Globus pallidus (tissue), 1 donor: ENCODE measurements around the gene S100A13.

Experiments used
- DNase-seq: peaks from one replicate; pipeline ENCODE4 v3.0.0-alpha.2; 2015; ENCODE audit warnings: low spot score

S100A13 gene

DNA sequence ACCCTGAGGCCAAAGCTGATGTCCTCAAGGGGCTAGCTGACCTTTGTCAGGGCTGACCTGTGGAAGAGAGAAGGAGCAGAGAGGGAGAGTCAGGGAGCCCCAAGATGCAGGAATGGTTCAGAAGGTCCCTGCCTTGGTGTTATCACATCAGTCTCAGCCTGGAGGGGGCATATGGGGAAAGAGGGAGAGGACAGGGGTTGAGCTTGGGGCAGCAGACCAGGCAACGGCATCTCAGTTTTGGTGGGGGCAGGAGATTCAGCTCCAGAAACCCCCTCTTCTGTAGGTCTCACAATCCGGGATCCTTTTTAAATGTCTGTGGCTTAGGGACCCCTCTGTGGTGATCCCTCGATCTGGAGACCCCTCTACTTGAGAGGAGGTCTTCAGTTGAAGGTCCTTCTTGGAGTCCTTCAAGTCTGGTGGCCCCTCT is 815 bp downstream of the S100A13 start:
- no peak for DNase-seq

DNA sequence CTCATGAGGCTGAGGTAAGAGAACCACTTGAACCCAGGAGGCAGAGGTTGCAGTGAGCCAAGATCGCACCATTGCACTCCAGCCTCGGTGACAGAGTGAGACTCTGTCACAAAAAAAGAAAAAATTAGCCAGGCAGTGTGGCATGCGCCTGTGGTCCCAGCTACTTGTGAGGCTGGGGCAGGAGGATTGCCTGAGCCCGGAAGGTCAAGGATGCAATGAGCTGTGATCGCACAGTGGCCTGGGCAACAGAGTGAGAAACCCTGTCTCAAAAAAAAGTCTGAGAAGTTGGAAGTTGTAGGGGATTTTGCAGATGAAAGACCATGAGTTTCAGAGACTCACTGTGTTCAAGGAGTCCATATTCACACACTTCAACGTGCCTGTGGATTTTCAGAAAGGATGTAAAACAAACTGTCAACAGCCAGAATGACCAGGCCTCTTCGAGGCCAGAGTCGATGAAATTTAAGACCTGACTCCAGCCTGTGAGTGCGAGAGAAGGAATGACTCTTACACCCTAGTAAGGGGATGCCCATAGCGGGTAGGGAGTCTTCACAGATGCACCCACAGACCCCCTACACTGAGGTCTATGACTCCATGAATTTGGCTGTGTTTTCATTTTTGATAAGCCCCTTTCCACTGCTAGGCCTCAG is 2.2 kb downstream of the S100A13 start:
- DNase-seq: no peak

DNA sequence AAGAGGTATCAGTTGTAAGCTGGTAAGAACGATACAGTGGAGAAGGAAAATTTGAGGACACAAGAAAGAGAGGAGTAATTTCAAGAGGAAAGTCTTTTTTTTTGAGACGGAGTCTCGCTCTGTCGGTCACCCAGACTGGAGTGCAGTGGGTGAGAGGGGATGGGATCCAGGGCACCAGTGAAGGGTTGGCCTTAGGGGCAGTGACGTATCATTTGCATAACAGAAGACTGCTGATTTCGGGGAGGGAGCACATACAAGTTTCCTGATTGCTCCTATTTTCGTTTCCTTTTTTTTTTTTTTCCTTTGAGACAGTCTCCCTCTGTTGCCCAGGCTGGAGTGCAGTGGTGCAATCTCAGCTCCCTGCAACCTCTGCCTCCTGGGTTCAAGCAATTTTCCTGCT is 4.2 kb downstream of the S100A13 start:
- DNase-seq: no peak

DNA sequence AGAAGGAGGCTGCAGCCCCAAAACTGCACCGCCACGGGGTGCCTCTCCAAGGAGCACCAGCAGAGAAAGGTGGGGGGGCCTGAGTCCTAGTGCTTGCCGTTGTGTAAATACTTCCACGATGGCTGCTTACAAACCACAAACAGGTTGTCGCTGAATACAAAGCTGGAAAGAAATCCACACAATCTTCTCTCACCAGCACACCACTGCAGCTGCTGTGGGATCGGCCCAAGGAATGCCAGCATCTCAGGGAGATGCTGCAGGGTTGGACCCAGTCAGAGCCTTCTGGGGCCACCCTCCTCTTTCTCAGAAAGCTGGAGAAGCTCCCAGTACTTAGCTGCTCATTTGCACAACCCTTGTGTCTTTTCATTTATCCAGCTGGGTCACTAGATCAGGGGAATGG is 8.1 kb downstream of the S100A13 start:
- no peak for DNase-seq

DNA sequence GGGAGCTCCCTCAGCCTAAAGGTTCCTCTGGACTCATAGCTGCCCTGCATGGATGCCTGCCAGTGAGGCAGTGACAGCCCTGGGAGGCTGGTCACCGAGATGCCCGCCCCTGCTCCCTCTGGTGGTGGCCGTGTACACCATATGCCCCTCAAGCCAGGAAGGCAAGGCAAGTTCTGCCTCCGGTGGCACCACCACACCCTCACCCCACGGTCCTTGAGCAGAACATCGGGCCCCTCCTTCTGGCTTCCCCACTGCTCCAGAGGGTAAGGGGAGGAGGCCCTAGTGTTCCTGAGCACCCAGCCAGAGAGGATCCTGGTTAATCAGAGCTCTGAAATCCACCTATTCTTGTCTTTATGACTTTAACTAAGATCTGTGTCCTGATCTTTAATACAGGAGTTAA is 9.6 kb downstream of the S100A13 start:
- no peak for DNase-seq

DNA sequence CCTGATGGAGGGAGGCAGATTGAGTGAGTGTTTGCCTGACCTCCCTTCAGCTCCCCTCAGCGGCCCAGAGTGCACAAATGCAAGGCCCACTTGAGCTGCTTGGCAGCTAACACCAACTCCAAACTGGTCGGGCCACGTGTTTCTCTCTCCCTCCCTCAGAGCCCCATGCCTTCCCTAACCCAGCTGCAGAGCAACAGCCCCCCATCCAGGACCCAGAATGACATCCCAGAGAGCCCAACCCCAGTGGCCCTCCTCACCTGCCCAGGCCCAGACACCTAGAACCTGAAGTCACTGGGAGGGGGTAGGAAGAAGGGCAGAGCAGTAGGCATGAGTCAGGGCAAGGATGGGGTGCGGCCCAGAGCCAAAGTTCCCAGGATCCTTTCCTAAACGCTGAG is 10.4 kb downstream of the S100A13 start:
- DNase-seq: no peak

DNA sequence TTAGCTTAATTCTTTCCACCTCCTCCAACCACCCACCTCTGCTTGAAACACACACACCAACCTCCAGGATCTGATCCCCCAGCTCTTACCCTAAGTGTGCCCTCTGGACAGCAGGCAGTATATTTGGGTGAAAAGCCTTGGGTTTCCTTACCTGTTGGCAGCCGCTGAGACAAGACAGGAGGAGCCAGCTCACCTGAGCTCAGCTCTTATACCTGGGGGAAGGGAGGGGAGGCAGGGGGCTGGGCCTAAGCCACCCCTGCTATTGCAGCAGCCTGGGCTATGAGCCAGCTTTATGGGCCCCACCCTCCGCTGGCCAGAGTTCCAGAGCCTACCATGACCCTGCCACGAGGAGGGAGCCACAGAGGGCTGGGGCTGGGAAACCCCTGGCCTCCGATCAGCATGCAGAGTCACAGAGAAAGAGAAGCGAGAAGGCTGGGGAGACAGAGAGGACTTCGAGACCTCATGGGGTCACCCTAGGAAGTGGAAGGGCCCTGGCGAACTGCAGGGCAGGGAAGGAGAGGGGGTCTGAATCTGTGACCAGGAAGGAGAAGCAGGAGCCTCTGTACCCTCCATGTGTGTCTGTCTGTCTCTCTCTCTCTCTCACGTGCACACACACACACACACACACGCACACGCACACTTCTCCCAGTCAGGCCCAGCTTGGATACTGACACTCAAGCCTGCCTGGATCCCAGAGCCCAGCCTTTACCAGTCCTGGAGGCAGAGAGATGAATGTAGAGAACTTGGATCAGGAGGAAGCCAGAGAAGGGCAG is 11.0 kb downstream of the S100A13 start, which contains the start of gene S100A14:
S100A14 (minus strand) TSS at position 182 of the 773 bp plus-strand sequence. CDS start 467 bp downstream, outside the sequence.
- DNase-seq: no peak

DNA sequence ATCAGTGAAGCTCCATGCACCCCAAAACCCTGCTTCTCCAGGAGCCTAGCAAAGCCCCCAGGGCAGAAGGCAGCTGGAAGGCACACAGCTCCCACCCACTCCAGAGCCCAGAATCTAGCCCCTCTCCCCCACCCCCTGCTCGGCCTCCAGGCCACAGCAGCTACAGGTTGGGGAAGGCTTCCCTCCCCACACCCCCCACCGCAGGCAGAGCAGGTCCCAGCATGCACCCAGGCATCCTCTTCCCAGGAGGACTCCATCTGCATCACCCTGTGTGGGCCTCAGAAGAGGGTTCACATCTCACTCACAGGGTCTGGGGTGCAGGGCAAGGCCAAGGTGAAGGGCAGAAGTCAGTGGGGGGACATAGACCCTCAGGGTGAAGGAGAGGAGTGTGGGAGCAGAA is 11.9 kb downstream of the S100A13 start:
- DNase-seq: no peak

DNA sequence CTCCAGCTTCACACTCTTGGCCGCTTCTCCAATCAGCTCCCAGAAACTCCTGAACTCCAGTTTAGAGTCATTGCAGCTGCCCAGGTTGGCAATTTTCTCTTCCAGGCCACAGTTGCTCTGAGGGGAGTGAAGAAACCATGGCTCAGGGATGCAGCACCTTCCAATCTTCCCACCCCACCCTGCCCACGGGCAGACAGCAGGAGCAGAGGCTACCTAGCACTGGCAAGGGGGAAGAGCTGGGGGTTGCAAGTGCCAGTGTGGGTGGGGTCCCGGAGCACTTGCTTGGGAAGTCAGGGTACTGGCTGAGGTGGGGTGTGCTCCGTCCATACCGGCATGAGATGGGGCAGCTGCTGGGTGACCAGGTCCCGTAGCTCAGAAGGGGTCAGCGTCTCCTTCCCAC is 12.4 kb downstream of the S100A13 start:
- DNase-seq: no peak

DNA sequence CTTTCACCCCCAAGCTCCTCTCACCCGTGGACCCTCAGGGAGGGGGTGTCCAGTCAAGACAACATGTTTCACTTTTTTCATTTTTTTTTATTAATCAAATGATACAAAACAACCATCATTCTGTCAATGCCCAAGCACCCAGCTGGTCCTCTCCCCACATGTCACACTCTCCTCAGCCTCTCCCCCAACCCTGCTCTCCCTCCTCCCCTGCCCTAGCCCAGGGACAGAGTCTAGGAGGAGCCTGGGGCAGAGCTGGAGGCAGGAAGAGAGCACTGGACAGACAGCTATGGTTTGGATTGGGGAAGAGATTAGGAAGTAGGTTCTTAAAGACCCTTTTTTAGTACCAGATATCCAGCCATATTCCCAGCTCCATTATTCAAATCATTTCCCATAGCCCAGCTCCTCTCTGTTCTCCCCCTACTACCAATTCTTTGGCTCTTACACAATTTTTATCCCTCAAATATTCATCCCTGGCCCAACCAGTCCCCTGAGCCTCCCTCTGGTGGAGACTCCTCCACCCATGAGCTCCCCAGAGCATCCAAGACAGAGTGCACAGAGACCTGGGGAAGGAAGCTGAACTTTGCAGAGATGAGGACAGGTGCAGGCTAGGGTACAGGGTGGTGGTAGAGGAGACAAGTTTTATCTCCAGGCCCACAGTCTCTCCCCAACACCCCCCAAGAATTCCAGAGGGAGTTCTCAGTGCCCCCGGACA is 13.0 kb downstream of the S100A13 start:
- DNase-seq: no peak

DNA sequence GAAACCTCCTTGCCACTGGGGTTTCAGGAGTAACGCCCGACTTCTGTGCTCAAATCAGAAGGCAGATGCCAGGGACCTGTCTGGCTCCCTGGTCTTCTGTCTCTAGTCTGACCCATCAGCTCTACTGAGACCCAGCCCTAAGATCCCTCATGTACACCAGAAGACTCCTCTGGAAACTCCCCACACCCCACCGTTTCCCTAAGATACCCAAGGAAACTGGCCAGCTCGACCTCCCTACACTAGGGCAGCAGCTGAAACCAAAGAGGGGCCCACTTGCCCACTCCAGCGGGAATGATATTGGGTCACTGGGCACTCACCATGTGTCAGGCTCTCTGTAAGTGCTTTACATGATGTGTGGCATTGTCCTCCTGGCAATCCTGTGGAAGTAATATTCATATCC is 13.9 kb downstream of the S100A13 start:
- no peak for DNase-seq

DNA sequence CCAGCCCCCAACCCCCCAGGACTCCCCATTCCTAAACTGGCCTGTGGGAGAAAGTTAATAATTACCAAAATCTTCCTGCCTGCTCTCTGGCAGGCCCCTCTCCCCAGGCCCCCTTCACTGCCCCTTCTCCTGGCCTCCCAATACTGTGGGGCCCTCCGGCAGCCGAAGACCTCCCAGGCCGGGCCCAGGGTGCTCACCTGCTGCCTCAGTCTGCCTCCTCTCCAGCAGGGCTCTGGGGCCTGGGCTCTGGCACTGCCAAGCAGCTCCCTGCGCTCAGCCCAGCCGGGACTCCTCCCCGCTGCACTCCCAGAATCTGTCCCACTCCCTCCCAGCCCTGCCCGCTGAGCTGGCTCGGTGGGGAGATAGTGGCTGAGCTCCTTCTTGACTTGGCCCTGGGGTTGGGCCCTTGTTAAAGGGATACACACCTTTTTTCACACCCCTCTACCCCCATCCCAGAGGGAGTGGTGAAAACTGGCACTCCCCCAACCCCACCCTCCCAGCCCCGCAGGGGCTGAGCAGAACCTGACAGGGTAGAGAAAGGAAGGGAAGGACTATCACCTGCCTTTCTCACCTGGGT is 14.5 kb downstream of the S100A13 start, which contains the start of gene S100A16:
S100A16 (minus strand) TSS at position 383 of the 577 bp plus-strand sequence. CDS start 4,986 bp downstream, outside the sequence.
- DNase-seq: no peak

DNA sequence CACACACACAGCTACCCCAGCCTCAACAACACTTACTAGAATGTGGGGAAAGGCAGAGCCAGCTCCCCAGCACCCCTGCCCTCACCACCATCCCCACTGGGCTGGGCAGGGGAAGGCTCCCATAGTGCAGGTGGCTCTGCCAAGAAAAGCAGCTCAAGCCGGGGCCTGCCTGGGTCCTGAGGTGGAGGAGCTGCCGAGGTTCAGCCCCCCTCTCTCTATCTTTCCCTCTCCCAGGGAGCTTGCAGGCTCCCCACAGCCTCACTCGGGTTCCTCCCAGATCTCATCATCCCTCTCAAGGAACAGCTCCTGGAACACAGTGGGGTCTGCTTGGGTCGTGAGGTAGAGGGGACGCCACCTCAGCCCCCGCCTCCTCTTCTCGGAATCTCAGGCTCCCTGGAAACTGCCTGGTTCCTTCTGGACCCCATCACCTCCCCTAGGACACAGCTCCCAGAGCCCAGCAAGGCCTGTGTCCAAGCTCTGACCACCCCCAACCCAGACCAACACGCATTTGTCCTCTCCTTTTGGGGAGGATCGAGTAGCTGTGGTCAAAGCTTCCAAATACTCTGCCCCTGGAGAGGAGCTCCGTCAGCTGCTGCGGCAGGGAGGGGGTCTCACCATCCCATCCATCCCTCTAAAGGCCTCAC is 15.1 kb downstream of the S100A13 start:
- DNase-seq: no peak

DNA sequence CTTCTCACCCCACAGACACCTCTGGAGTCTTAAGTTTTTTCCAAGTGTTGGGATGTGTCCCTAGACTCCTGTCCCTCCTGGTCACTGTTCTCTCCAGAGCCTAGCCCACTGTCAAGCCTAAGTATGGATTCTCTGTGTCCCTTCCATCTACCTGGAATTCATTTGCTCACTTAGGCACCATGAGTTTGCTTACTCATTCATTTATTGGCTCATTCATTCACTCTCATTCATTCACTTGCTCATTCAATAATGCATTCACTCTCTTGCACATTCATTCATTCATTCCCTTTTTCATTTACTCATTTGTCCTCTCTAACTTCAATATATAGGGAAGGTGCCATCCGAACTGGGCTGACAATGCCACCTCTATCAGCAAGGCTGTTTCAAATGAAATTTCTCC is 15.9 kb downstream of the S100A13 start:
- no peak for DNase-seq

DNA sequence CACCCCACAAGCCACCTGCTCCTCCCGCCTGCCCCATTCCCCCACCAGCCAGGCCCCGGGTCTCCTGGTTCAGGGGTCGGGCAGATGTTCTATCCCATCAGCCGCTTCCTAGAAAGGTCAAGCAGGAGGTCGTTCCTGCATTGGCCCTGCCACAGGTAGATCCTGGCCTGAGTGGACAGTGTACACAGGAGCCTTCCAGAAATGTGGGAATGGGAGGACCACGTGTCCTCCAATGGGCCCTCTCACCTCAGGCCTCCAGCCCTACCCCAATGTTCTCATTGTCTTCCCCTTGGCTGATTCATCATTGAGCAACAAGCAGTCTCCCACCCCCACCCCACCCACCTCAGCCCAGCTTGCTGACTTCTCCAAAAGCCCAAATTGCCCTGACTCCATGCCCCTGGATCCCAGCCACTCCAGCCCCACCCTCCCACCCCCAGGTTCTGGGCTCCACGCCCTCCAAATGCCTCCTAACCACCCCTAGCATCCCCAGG is 16.4 kb downstream of the S100A13 start:
- DNase-seq: no peak

DNA sequence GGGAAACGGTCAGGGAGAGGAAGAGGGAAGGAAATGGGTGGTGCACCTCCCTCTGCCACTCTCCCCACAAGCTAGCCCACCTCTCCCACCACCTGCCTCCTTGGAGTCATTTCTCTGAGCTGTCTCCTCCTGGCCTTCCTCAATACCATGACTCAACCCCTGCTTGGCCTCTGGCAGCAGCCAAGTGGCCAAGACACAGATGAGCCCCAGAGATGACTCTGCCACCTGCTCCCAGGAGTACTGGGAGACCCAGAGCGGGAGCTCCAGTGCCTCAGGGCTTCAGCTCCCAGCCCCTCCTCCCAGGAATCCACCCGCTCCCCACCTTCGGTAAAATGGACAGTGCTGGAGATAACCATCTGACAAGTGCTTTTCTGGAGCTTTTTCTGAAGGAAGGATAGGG is 17.0 kb downstream of the S100A13 start:
- no peak for DNase-seq

DNA sequence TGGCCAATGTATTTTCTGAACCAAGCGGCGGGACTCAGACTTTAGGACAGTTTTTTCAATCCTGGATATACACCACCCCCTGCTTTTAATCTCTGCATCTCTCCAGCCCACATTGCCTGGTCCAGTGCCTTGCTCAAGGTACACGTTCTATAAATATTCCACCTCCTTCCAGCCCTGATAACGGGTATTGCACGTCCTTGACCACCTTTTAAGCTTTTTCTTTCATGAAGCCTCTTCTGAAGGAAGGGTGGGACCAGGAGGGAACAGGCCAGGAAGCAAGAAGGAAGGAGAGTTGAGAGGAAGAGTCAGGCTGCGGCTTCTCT is 17.8 kb downstream of the S100A13 start:
- DNase-seq: no peak

DNA sequence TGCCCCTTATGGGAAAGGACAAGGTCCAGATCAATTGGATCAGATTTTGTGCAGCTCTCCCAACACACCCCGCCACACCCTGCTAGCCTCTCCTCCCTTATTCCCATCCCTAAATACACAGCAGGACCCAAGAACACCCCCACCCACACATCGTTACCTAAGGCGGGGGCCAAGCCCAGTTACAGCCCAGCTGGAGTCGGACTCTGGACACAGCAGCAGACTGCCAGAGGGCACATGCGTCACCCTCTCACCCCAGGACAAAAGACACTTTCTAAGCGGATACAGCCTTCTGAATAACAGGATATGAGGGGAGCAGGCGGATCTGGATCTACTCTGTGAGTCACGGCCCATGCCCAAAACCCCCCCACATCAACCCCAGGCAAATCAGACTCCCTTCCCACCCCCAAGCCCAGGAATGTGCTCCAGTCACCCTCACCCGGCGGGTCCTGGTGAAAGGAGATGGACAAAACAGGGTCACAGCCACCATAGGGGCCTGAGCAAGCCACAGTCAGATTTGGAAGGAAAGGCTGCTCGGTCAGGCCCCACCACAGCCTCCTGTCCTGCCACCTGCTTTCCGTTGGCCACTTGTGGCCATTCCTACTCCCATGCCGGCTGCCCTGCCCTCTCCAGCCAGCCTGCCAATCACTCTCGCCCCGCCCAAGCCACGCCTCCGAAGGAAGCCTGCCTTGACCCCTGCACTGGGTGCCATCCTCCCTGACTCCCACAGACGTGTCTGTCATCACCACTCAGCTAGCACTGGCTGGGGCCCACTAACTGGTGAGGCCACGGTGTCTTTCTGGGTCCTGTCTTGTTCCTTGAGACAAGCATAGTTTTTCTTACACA is 18.3 kb downstream of the S100A13 start:
- peak; percentile 82 for DNase-seq

DNA sequence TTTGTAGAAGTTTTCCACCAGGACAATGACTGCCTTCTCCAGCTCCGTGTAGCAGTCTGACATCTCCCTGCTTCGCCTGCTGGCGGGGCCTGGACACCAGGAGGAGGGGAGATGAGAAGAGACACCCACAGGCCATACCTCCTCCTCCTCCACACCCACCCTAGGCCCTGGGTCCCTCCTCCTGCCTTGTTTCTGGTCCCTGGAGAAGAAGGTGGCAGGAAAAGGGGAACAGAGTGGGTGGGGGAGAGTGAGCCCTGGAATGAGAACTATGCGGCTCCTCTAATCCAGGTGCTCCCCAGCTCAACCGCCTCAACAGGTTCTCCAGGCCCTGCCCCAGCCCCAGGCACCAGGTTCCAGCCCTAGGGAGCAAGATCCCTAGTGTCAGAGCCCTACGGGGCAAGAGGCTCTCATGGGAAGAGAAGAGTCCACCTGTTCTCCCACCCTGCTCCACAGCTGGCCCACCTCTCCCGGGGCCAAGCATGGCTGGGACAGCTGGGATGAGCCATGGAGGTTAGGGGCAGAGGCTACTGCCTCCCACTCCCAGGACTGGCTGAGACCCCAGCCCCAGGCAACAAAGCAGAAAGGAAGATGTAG is 19.1 kb downstream of the S100A13 start:
- DNase-seq: no peak

DNA sequence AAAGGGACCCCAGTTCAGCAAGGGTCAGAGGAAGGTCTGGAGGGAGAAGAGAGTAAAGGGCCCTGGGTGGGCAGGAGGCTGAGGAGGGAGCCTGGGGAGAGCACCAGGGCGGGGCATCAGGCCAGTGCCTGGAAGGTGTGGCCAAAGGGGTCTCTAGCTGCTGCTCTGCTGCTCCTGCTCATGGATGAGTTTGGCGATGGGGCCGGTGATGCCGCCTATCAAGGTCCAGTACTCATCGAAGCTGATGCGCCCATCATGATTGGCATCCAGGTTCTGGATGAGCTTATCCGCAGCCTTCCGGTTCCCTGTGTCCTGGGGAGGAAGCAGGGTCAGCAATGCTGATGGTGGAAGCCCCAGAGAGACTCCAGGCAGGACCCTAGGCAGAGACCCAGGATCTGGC is 19.9 kb downstream of the S100A13 start:
- no peak for DNase-seq

DNA sequence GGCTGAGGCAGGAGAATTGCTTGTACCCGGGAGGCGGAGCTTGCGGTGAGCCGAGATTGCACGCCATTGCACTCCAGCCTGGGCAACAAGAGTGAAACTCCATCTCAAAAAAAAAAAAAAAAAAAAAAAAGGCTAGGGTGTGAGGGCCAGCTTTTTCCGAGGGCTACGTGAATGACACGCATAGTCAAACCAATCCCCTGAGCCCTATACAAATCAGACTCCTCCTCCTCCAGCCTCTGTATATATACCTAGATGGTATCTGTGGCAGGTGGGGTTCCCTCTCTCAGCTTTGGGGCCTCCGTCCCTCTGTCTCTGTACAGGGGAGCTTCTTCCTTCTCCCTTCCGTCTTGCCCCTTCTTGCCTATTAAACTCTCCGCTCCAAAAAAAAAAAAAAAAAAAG is 21.1 kb downstream of the S100A13 start:
- no peak for DNase-seq
